ENCODE results near the gene NEBL. TPM values are rescaled to one million over a fixed set of nuclear protein-coding genes. Genes with fewer than 3 reads are reported as not detected.
A peak's percentile ranks its signal among the peaks of the same experiment; 100 is the strongest.

Gene NEBL
- total RNA-seq, 1 donor from 2014 or later = 2.0 TPM

DNA sequence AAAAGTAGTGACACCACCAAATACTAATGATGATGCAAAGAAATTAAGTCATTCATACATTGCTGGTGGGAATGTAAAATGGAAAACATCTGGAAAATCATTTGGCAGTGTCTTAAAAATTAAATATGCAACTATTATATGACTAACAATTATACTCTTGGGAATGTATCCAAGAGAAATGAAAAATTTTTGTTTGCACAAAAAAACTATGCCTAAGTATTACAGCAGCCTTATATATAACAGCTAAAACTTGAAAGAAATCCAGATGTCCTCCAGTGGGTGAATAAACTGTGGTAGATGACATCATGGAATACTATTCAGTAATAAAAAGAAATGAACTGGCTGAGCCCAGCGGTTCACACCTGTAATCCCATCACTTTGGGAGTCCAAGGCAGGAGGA is 132.0 kb downstream of the NEBL start:
- H3K9me3 Mint-ChIP-seq (ENCODE audit: low read depth) = peaks cover 3% of the 10 kb centered on the region
- no peaks in the 10 kb centered on the region for H3K27me3 Mint-ChIP-seq (ENCODE audit: low read depth)
- TF ChIP-seq, protein P1, sequence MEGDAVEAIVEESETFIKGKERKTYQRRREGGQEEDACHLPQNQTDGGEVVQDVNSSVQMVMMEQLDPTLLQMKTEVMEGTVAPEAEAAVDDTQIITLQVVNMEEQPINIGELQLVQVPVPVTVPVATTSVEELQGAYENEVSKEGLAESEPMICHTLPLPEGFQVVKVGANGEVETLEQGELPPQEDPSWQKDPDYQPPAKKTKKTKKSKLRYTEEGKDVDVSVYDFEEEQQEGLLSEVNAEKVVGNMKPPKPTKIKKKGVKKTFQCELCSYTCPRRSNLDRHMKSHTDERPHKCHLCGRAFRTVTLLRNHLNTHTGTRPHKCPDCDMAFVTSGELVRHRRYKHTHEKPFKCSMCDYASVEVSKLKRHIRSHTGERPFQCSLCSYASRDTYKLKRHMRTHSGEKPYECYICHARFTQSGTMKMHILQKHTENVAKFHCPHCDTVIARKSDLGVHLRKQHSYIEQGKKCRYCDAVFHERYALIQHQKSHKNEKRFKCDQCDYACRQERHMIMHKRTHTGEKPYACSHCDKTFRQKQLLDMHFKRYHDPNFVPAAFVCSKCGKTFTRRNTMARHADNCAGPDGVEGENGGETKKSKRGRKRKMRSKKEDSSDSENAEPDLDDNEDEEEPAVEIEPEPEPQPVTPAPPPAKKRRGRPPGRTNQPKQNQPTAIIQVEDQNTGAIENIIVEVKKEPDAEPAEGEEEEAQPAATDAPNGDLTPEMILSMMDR (IDR thresholded peaks at IDR 0.05) = no peak
- H3K27ac Mint-ChIP-seq (ENCODE audit: unreplicated experiment) = no peak overlapping the region
- H3K36me3 Mint-ChIP-seq (ENCODE audit: low read depth) = no peaks in the 10 kb centered on the region
- H3K4me1 Mint-ChIP-seq (ENCODE audit: low read depth) = peaks cover 46% of the 10 kb centered on the region
- H3K4me3 Mint-ChIP-seq (ENCODE audit: unreplicated experiment) = no peak overlapping the region
- no peak for DNase-seq (ENCODE audit: low spot score)

DNA sequence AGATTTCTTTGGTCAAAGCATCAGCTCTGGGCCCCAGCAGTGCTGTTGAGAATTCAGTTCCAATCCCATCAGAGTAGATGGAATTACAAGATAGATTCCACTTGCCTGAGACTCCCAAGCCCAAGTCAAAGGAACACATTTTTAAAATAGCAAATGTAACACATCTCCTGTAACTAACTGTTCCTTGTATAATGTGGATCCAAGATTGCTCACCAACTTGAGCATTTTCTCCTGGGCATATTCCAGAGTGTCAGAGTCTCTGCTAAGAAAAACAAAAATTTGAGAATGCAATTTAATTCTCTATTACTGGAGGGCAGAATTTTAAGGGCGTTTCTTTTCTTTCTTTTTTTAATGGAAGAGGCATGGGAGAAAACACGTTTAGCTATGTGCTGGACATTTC is 136.7 kb downstream of the NEBL start:
- TF ChIP-seq, protein P1 (IDR thresholded peaks at IDR 0.05) = peak; percentile 12
- Mint-ChIP-seq H3K4me1 (ENCODE audit: low read depth) (peaks cover 33% of the 10 kb centered on the region), H3K27me3 (ENCODE audit: low read depth) (no peaks in the 10 kb centered on the region), H3K36me3 (ENCODE audit: low read depth) (peaks cover 3% of the 10 kb centered on the region), H3K4me3 (ENCODE audit: unreplicated experiment) (no peak overlapping the region), H3K9me3 (ENCODE audit: low read depth) (peaks cover 11% of the 10 kb centered on the region), H3K27ac (ENCODE audit: unreplicated experiment) (peak overlapping the region; percentile 78)
- no peak for DNase-seq (ENCODE audit: low spot score)

DNA sequence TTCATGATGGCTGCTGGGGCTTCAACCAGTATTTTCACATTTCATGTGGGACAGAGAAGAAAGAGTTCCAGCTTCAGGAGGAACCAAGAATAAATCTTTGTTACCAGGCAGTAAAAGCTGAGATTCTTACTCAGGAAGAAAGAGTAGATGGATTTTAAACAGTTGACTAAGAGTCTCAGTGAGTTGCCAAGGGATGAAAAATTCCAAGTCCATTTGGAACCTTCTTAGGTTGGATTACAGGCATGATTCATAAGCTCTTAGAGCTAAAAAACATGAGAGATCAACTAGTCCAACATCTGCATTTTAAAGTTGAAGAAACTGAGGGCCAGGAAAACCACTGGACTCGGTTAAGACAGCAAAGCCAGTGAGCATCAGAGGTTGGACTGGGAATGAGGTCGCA is 148.6 kb downstream of the NEBL start:
- no peak for DNase-seq (ENCODE audit: low spot score)
- H3K9me3 Mint-ChIP-seq (ENCODE audit: low read depth) = peaks cover 27% of the 10 kb centered on the region
- H3K36me3 Mint-ChIP-seq (ENCODE audit: low read depth) = peaks cover 14% of the 10 kb centered on the region
- no peak overlapping the region for H3K27ac Mint-ChIP-seq (ENCODE audit: unreplicated experiment)
- no peak overlapping the region for H3K4me3 Mint-ChIP-seq (ENCODE audit: unreplicated experiment)
- TF ChIP-seq, protein P1 (IDR thresholded peaks at IDR 0.05) = no peak
- peaks cover 22% of the 10 kb centered on the region for H3K4me1 Mint-ChIP-seq (ENCODE audit: low read depth)
- H3K27me3 Mint-ChIP-seq (ENCODE audit: low read depth) = no peaks in the 10 kb centered on the region

DNA sequence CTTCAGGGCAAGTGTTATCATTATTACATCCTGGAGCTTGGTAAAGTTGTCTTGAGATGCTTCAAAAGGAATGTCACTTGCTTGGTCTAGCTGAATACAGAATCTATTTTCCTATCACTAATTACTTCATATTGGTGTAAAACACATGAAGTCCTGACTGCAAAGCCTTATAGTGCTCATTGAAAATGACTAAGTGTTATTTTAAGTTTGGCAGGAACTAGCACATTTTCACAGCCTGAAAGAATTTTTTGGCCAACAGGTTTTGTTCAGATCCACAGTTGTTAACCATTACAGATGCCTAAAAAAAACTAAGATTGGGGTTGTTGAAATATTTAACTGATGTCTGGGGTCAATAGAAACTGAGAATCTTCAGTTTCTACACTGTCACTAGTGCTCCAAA is 149.3 kb downstream of the NEBL start:
- H3K27me3 Mint-ChIP-seq (ENCODE audit: low read depth) = no peaks in the 10 kb centered on the region
- peaks cover 14% of the 10 kb centered on the region for H3K36me3 Mint-ChIP-seq (ENCODE audit: low read depth)
- peaks cover 27% of the 10 kb centered on the region for H3K9me3 Mint-ChIP-seq (ENCODE audit: low read depth)
- H3K4me3 Mint-ChIP-seq (ENCODE audit: unreplicated experiment) = no peak overlapping the region
- H3K4me1 Mint-ChIP-seq (ENCODE audit: low read depth) = peaks cover 29% of the 10 kb centered on the region
- DNase-seq (ENCODE audit: low spot score) = no peak
- TF ChIP-seq, protein P1 (IDR thresholded peaks at IDR 0.05) = no peak
- H3K27ac Mint-ChIP-seq (ENCODE audit: unreplicated experiment) = no peak overlapping the region

DNA sequence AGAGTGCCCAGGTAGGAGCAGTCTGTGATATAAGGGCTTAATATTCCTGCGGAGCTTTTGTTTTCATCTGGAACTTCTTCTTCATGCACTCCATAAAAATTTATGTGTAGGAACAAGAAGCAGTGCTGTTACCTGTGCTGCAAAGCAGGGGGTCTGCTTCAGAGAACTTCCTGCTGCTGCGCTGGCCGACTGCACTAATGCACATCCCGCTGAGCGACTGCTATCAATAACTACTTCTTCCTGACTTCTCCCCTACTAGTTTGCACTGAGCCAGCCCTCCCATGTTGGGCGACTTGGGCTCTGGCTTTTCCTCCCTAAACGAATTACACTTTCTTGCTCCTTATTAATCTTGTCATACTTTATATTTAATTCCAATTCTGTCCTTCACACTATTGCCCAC is 150.3 kb downstream of the NEBL start:
- H3K4me3 Mint-ChIP-seq (ENCODE audit: unreplicated experiment) = no peak overlapping the region
- no peaks in the 10 kb centered on the region for H3K27me3 Mint-ChIP-seq (ENCODE audit: low read depth)

More for the DNA sequence above, 150.3 kb downstream of the NEBL start:
- TF ChIP-seq, protein P1 (IDR thresholded peaks at IDR 0.05) = no peak
- H3K9me3 Mint-ChIP-seq (ENCODE audit: low read depth) = peaks cover 27% of the 10 kb centered on the region
- peaks cover 14% of the 10 kb centered on the region for H3K36me3 Mint-ChIP-seq (ENCODE audit: low read depth)
- peaks cover 32% of the 10 kb centered on the region for H3K4me1 Mint-ChIP-seq (ENCODE audit: low read depth)
- DNase-seq (ENCODE audit: low spot score) = no peak
- no peak overlapping the region for H3K27ac Mint-ChIP-seq (ENCODE audit: unreplicated experiment)

Data from chondrocyte (in vitro differentiated cells).